NCI-H460 (cell line): ENCODE data around the gene GMDS. TPM values are rescaled to one million over a fixed set of nuclear protein-coding genes. Genes with fewer than 3 reads are reported as not detected.

Experiments
- DNase-seq: peaks from one replicate; pipeline ENCODE4 v3.0.0-alpha.2; 2016; ENCODE audit warnings: low read depth; ENCODE audit errors: extremely low read depth
- total RNA-seq: library from RNA; depleted of rRNA; stranded (reverse); fragments of >200 nt; shearing (Covaris generic); gene quantifications from 2 replicates; pipeline ENCODE4 v1.2.3, GENCODE V29; 2014

Gene GMDS
- total RNA-seq, 1 experiment from 2014 or later, result 20.3 TPM

GRCh38 chr6:1735239-1735803 lies 510.1 kb downstream of the GMDS start:
- no peak for DNase-seq

GRCh38 chr6:1730882-1731281 lies 514.5 kb downstream of the GMDS start:
- DNase-seq, result no peak

GRCh38 chr6:1729750-1730140 lies 515.7 kb downstream of the GMDS start:
- no peak for DNase-seq

- DNase-seq, result no peak
Observed at GRCh38 chr6:1729133-1729749, 516.2 kb downstream of the GMDS start.

- DNase-seq, result no peak
Observed at GRCh38 chr6:1726341-1726768, 519.0 kb downstream of the GMDS start.

GRCh38 chr6:1724616-1725015 lies 520.8 kb downstream of the GMDS start:
- DNase-seq, result peak; percentile 41

- DNase-seq, result no peak
Observed at GRCh38 chr6:1724124-1724523, 521.3 kb downstream of the GMDS start.

GRCh38 chr6:1722801-1723200 lies 522.6 kb downstream of the GMDS start:
- no peak for DNase-seq

GRCh38 chr6:1720620-1721322 lies 524.6 kb downstream of the GMDS start:
- no peak for DNase-seq

- DNase-seq, result no peak
Observed at GRCh38 chr6:1719922-1720321, 525.5 kb downstream of the GMDS start.

GRCh38 chr6:1716868-1717267 lies 528.5 kb downstream of the GMDS start:
- no peak for DNase-seq

- no peak for DNase-seq
Observed at GRCh38 chr6:1716396-1716795, 529.0 kb downstream of the GMDS start.

GRCh38 chr6:1715336-1715735 lies 530.1 kb downstream of the GMDS start:
- no peak for DNase-seq

GRCh38 chr6:1714654-1715053 lies 530.8 kb downstream of the GMDS start:
- DNase-seq, result no peak

GRCh38 chr6:1713016-1713600 lies 532.3 kb downstream of the GMDS start:
- DNase-seq, result no peak

GRCh38 chr6:1712451-1712850 lies 533.0 kb downstream of the GMDS start:
- DNase-seq, result no peak

- no peak for DNase-seq
Observed at GRCh38 chr6:1711136-1711535, 534.3 kb downstream of the GMDS start.

- DNase-seq, result no peak
Observed at GRCh38 chr6:1709234-1709641, 536.2 kb downstream of the GMDS start.

GRCh38 chr6:1708820-1709219 lies 536.6 kb downstream of the GMDS start:
- DNase-seq, result no peak

GRCh38 chr6:1708122-1708521 lies 537.3 kb downstream of the GMDS start:
- DNase-seq, result no peak

- no peak for DNase-seq
Observed at GRCh38 chr6:1705630-1706029, 539.8 kb downstream of the GMDS start.

GRCh38 chr6:1705183-1705582 lies 540.2 kb downstream of the GMDS start:
- no peak for DNase-seq
